Activated CD4-positive, alpha-beta memory T cell treated with anti-CD3 and anti-CD28 coated beads for 36 hours (primary cell): ENCODE measurements around the gene FRMD4A. TPM values are rescaled to one million over a fixed set of nuclear protein-coding genes. Genes with fewer than 3 reads are reported as not detected.
A peak's percentile ranks its signal among the peaks of the same experiment; 100 is the strongest.

Experiments
- CTCF ChIA-PET: fragments of 350-600 bp; sonication (Branson Sonifier 250); formaldehyde crosslinking; loops from one replicate; lab custom pipeline; 2021; ENCODE audit warnings: antibody characterized with exemption, inconsistent platforms; lab: Charles Lee
- POLR2A ChIA-PET: fragments of 350-600 bp; sonication (Branson Sonifier 250); formaldehyde crosslinking; loops from one replicate; lab custom pipeline; 2021; ENCODE audit warnings: antibody characterized with exemption; lab: Charles Lee
- DNase-seq: peaks from one replicate; pipeline ENCODE4 v3.0.0-alpha.2; 2020
- H3K27ac Mint-ChIP-seq: one replicate; pipeline ENCODE4 v1.8.0; 2021; ENCODE audit warnings: mixed read lengths
- H3K27me3 Mint-ChIP-seq: one replicate; pipeline ENCODE4 v1.8.0; 2021; ENCODE audit warnings: mixed read lengths
- H3K36me3 Mint-ChIP-seq: one replicate; pipeline ENCODE4 v1.8.0; 2021; ENCODE audit warnings: mixed read lengths
- H3K4me1 Mint-ChIP-seq: one replicate; pipeline ENCODE4 v1.8.0; 2021; ENCODE audit warnings: low read depth, mixed read lengths
- H3K4me3 Mint-ChIP-seq: one replicate; pipeline ENCODE4 v1.8.0; 2021; ENCODE audit warnings: mild to moderate bottlenecking, mixed read lengths
- H3K9me3 Mint-ChIP-seq: one replicate; pipeline ENCODE4 v1.8.0; 2021; ENCODE audit warnings: mixed read lengths
- intact Hi-C: fragments of 100-400 bp; cut with micrococcal nuclease; formaldehyde crosslinking; loops from one replicate; pipeline ENCODE4 v1.15.1; 2023
- total RNA-seq, 2 experiments: library from RNA; stranded (reverse); gene quantifications; one replicate each; pipeline ENCODE4 v1.2.3, GENCODE V29; 2021

Gene FRMD4A
- total RNA-seq, 2 experiments from 2014 or later = 0.31 to 1.7 TPM

GRCh38 chr10:13890233-13891127 is 440.2 kb downstream of the FRMD4A start:
- peak; percentile 15 for DNase-seq
- Mint-ChIP-seq H3K4me1 (peaks cover 19% of the 10 kb centered on the region), H3K9me3 (peaks cover 2% of the 10 kb centered on the region), H3K27me3 (peaks cover 73% of the 10 kb centered on the region), H3K4me3 (no peak overlapping the region), H3K36me3 (no peaks in the 10 kb centered on the region), H3K27ac (no peak overlapping the region)
- intact Hi-C loops = no loop called here
- POLR2A ChIA-PET = no interaction called here
- CTCF ChIA-PET = interaction anchor here (0.6 kb wide), 1 partner anchor 103 kb away, joined by 3 read pairs; no protein-coding TSS in a partner anchor

- Mint-ChIP-seq H3K27ac (no peak overlapping the region), H3K9me3 (no peaks in the 10 kb centered on the region), H3K4me3 (no peak overlapping the region), H3K27me3 (peaks cover 56% of the 10 kb centered on the region), H3K4me1 (peaks cover 19% of the 10 kb centered on the region), H3K36me3 (no peaks in the 10 kb centered on the region)
- DNase-seq = no peak
- ChIA-PET CTCF (no interaction called here), POLR2A (no interaction called here)
- intact Hi-C loops = no loop called here
These were observed 443.0 kb downstream of the FRMD4A start for GRCh38 chr10:13887761-13888160.

DNA sequence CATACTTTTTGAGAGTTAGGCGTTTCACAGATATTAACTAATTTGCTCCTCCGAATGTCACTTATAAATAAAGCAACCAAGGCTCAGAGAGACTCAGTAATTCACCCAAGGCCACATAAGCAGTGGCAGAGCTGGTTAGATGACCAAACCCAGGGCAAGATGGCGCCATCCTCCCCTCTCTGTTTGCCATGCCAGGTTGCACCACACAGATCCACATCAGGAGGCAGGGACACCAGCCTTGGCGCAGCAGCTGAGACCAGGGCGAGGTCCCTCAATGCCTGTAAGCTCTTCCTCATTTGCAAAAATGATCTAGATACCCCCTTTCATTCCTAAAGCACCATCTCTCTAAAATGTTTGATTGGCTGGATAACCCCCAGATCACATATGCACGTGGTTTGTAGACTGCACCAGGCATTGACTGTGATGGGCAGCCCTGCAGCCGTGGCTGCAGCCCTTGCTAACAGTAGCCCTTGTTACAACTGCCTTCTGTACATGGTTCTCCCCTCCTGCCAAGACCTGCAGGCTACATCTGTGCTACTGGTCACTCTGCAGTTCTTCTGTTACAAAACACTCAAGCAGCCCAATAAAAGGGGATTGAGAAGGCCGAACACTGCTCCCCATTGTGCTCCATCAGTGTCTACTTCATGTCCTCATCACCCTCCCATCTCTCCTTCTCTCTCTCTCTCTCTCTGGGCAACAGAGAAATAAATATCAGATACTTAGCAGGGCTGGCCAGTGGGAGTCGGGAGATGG is 445.3 kb downstream of the FRMD4A start:
- POLR2A ChIA-PET = no interaction called here
- no peak for DNase-seq
- Mint-ChIP-seq H3K36me3 (no peaks in the 10 kb centered on the region), H3K9me3 (no peaks in the 10 kb centered on the region), H3K27ac (no peak overlapping the region), H3K4me3 (no peak overlapping the region), H3K27me3 (peaks cover 37% of the 10 kb centered on the region), H3K4me1 (peaks cover 10% of the 10 kb centered on the region)
- intact Hi-C loops = no loop called here
- CTCF ChIA-PET = no interaction called here

GRCh38 chr10:13883636-13884444 is 446.9 kb downstream of the FRMD4A start:
- Mint-ChIP-seq H3K27ac (no peak overlapping the region), H3K9me3 (no peaks in the 10 kb centered on the region), H3K27me3 (peaks cover 22% of the 10 kb centered on the region), H3K4me1 (peaks cover 9% of the 10 kb centered on the region), H3K4me3 (no peak overlapping the region), H3K36me3 (no peaks in the 10 kb centered on the region)
- intact Hi-C loops = no loop called here
- no peak for DNase-seq
- ChIA-PET CTCF (no interaction called here), POLR2A (no interaction called here)

DNA sequence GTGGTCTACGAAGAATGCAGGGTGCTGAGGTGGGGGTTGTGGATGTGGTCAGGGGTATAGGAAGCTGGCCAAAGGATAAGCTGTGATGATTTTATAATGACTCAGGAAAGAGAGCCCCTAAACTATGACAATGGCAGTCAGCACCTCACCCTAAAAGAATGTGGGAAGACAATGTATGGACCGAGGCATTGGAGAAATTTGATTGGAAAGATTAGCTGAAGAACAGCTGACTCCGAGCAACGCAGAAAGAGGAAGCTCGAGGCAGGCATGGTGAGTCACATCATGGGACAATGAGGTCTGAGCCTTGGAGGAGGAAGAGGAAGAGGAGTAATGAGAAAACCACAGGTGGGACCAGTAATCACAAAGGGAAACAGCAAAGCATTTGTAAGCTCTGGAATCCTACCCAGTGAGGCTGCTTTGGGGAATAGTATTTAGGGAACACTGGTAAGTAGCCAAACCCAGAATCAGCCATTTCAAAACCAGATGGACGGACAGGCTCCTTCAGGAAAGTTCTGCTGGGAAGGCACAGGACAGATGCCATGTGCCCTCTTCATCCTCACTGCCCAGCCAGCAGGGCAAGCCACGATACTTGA is 448.5 kb downstream of the FRMD4A start:
- intact Hi-C loops = no loop called here
- H3K9me3 Mint-ChIP-seq = no peaks in the 10 kb centered on the region
- ChIA-PET CTCF (no interaction called here), POLR2A (no interaction called here)
- DNase-seq = no peak
- H3K4me1 Mint-ChIP-seq = peaks cover 6% of the 10 kb centered on the region
- H3K4me3 Mint-ChIP-seq = no peak overlapping the region
- peaks cover 10% of the 10 kb centered on the region for H3K27me3 Mint-ChIP-seq
- no peaks in the 10 kb centered on the region for H3K36me3 Mint-ChIP-seq
- no peak overlapping the region for H3K27ac Mint-ChIP-seq

DNA sequence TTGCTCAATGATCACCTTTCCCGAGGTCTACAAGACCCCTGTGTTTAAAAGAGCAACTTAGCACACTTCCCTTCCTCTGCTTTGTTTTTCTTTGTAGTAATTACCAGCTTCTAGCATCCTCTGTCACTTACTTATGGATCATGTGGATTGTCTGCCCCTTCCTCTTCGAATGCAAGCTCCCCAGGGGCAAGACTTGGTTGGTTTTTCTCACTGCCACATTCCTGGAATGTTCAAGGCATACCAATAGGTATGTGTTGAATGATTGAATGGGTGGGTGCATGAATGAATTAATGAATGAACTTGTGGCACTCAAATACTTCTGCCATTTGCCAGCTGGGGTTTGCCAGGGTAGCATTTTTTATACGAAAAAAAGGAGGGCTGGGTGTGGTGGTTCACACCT is 450.0 kb downstream of the FRMD4A start:
- ChIA-PET CTCF (no interaction called here), POLR2A (no interaction called here)
- no peaks in the 10 kb centered on the region for H3K4me1 Mint-ChIP-seq
- intact Hi-C loops = no loop called here
- DNase-seq = no peak
- H3K9me3 Mint-ChIP-seq = no peaks in the 10 kb centered on the region
- H3K4me3 Mint-ChIP-seq = no peak overlapping the region
- H3K36me3 Mint-ChIP-seq = no peaks in the 10 kb centered on the region
- peaks cover 9% of the 10 kb centered on the region for H3K27me3 Mint-ChIP-seq
- no peak overlapping the region for H3K27ac Mint-ChIP-seq

GRCh38 chr10:13877154-13877909 is 453.4 kb downstream of the FRMD4A start:
- no peak overlapping the region for H3K4me3 Mint-ChIP-seq
- H3K27me3 Mint-ChIP-seq = no peaks in the 10 kb centered on the region
- ChIA-PET POLR2A (no interaction called here), CTCF (no interaction called here)
- peaks cover 2% of the 10 kb centered on the region for H3K4me1 Mint-ChIP-seq
- H3K9me3 Mint-ChIP-seq = no peaks in the 10 kb centered on the region
- H3K36me3 Mint-ChIP-seq = no peaks in the 10 kb centered on the region
- intact Hi-C loops = no loop called here
- no peak overlapping the region for H3K27ac Mint-ChIP-seq
- DNase-seq = no peak

- H3K27me3 Mint-ChIP-seq = no peaks in the 10 kb centered on the region
- CTCF ChIA-PET = no interaction called here
- no peaks in the 10 kb centered on the region for H3K36me3 Mint-ChIP-seq
- intact Hi-C loops = no loop called here
- no peak overlapping the region for H3K4me3 Mint-ChIP-seq
- H3K4me1 Mint-ChIP-seq = peaks cover 2% of the 10 kb centered on the region
- POLR2A ChIA-PET = no interaction called here
- no peak for DNase-seq
- H3K27ac Mint-ChIP-seq = no peak overlapping the region
- H3K9me3 Mint-ChIP-seq = no peaks in the 10 kb centered on the region
These were observed 457.5 kb downstream of the FRMD4A start for GRCh38 chr10:13873196-13873595.

DNA sequence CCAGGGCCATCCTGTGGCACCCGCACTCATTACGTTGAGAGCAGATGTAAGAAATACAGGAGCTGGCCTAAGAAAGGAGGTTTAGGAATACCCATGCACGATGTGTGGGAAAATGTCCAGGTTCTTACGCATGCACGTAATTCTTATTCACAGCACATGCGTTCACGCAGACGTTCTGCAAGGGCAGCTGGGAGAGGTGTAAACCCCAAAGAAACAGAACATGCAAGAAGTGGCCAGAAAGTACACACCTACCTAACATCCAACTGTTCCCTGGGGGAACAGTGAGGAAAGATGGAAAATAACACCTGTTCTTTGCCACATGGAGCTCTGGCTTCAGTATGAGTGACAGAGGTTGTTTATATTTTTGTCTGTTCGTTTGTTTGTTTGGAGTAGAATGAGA is 458.3 kb downstream of the FRMD4A start:
- intact Hi-C loops = no loop called here
- H3K4me1 Mint-ChIP-seq = peaks cover 2% of the 10 kb centered on the region
- no peak for DNase-seq
- H3K27ac Mint-ChIP-seq = no peak overlapping the region
- no peaks in the 10 kb centered on the region for H3K36me3 Mint-ChIP-seq
- no peak overlapping the region for H3K4me3 Mint-ChIP-seq
- H3K27me3 Mint-ChIP-seq = no peaks in the 10 kb centered on the region
- ChIA-PET CTCF (no interaction called here), POLR2A (no interaction called here)
- H3K9me3 Mint-ChIP-seq = no peaks in the 10 kb centered on the region

DNA sequence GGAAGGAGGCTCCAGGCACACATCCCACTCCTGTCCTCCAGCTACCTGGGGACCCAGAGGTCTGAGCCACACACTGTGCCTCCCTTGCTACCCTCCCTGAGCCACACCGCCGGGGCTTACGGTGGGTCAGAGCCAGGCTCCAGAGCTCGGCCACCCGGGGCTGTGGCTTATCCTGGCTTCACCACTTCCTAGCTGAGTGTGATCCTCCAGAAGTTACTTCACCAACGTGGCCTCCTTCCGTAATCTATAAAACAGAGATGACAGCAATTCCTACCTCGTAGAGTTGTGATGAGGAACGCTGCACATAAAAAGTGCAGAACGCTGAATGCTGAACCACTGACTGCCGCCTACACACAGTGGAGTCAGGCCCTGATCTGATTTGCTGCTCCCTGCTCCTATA is 458.9 kb downstream of the FRMD4A start:
- CTCF ChIA-PET = no interaction called here

GRCh38 chr10:13871011-13871410 is 459.7 kb downstream of the FRMD4A start:
- Mint-ChIP-seq H3K4me3 (no peak overlapping the region), H3K9me3 (no peaks in the 10 kb centered on the region), H3K36me3 (no peaks in the 10 kb centered on the region), H3K27ac (no peak overlapping the region), H3K27me3 (no peaks in the 10 kb centered on the region), H3K4me1 (peaks cover 2% of the 10 kb centered on the region)
- ChIA-PET POLR2A (no interaction called here), CTCF (no interaction called here)
- intact Hi-C loops = no loop called here
- no peak for DNase-seq

More for the DNA sequence above, 458.9 kb downstream of the FRMD4A start:
- POLR2A ChIA-PET = no interaction called here
- intact Hi-C loops = no loop called here
- DNase-seq = no peak
- peaks cover 2% of the 10 kb centered on the region for H3K4me1 Mint-ChIP-seq
- H3K27ac Mint-ChIP-seq = no peak overlapping the region
- H3K27me3 Mint-ChIP-seq = no peaks in the 10 kb centered on the region
- H3K4me3 Mint-ChIP-seq = no peak overlapping the region
- no peaks in the 10 kb centered on the region for H3K36me3 Mint-ChIP-seq
- no peaks in the 10 kb centered on the region for H3K9me3 Mint-ChIP-seq
